HepG2 (cell line): ENCODE results near the gene B9D2. TPM values are rescaled to one million over a fixed set of nuclear protein-coding genes. Genes with fewer than 3 reads are reported as not detected.
A peak's percentile ranks its signal among the peaks of the same experiment; 100 is the strongest.

Source experiments
- ETV6 ChIP-seq: sonication (generic); formaldehyde crosslinking; conservative IDR thresholded peaks from 2 replicates; pipeline ENCODE4 v1.4.0; 2020; ENCODE audit warnings: missing genetic modification reagents
- GABPA ChIP-seq, 2 experiments: IDR thresholded peaks; 2 replicates each; pipeline ENCODE4 v1.6.1; 2011 to 2016; ENCODE audit warnings: low read depth in 2 of 2, low read length in 1 of 2, missing biosample characterization in 1 of 2, missing genetic modification characterization in 1 of 2
- HOXA3 ChIP-seq: sonication (generic); formaldehyde crosslinking; IDR thresholded peaks from 2 replicates; pipeline ENCODE4 v1.5.0; 2020; ENCODE audit warnings: missing genetic modification reagents
- HOXA5 ChIP-seq: sonication (generic); formaldehyde crosslinking; IDR thresholded peaks from 2 replicates; pipeline ENCODE4 v1.4.0; 2020; ENCODE audit warnings: missing genetic modification reagents
- HOXA9 ChIP-seq: sonication (generic); formaldehyde crosslinking; IDR thresholded peaks from 2 replicates; pipeline ENCODE4 v1.8.1; 2022; ENCODE audit warnings: missing genetic modification reagents, mild to moderate bottlenecking, moderate library complexity, borderline replicate concordance
- RAD51 ChIP-seq: fragments of 450-650 bp; IDR thresholded peaks from 2 replicates; pipeline ENCODE4 v1.6.1; 2016; ENCODE audit warnings: borderline replicate concordance
- RNF2 ChIP-seq: fragments of 450-650 bp; conservative IDR thresholded peaks from 2 replicates; pipeline ENCODE4 v1.6.1; 2016; ENCODE audit warnings: low read depth
- RORA ChIP-seq: sonication (generic); formaldehyde crosslinking; IDR thresholded peaks from 2 replicates; pipeline ENCODE4 v1.5.0; 2020; ENCODE audit warnings: mild to moderate bottlenecking, missing genetic modification reagents, moderate library complexity
- RXRB ChIP-seq: IDR thresholded peaks from 2 replicates; pipeline ENCODE4 v1.6.1; 2016; ENCODE audit warnings: borderline replicate concordance, missing genetic modification reagents, missing compliant biosample characterization
- SALL1 ChIP-seq: sonication (generic); formaldehyde crosslinking; IDR thresholded peaks from 2 replicates; pipeline ENCODE4 v1.8.0; 2022; ENCODE audit warnings: mild to moderate bottlenecking, missing genetic modification reagents
- SNAPC5 ChIP-seq: sonication (generic); formaldehyde crosslinking; IDR thresholded peaks from 2 replicates; pipeline ENCODE4 v1.8.1; 2023; ENCODE audit warnings: mild to moderate bottlenecking, missing genetic modification reagents, borderline replicate concordance
- TAF15 ChIP-seq: fragments of 200-400 bp; formaldehyde crosslinking; IDR thresholded peaks from one replicate; pipeline ENCODE4 v1.6.1; 2018; ENCODE audit warnings: mild to moderate bottlenecking, low read depth, low read length; ENCODE audit not compliant: poor library complexity, severe bottlenecking
- ZNF34 ChIP-seq: sonication (generic); formaldehyde crosslinking; IDR thresholded peaks from 2 replicates; pipeline ENCODE4 v1.4.0; 2020; ENCODE audit warnings: mild to moderate bottlenecking, missing genetic modification reagents, borderline replicate concordance
- ZNF44 ChIP-seq: sonication (generic); formaldehyde crosslinking; IDR thresholded peaks from 2 replicates; pipeline ENCODE4 v1.5.1; 2020; ENCODE audit warnings: mild to moderate bottlenecking, missing genetic modification reagents
- ZSCAN21 ChIP-seq: sonication (generic); formaldehyde crosslinking; IDR thresholded peaks from 2 replicates; pipeline ENCODE4 v1.8.0; 2022; ENCODE audit warnings: mild to moderate bottlenecking, missing genetic modification reagents, moderate library complexity, borderline replicate concordance
- polyA plus RNA-seq, 8 experiments: library from polyadenylated mRNA; depleted of rRNA in 3 of 8; stranded (reverse) in 7 of 8; unstranded in 1 of 8; fragments of >200 nt; fragmentation: Illumina TruSeq in 4 of 8; extraction: Trizol in 4 of 8; gene quantifications; 2 replicates each; pipeline versions ENCODE4 v1.2.1 to v1.2.3, GENCODE V29; 2011 to 2016; ENCODE audit warnings: low read depth in 4 of 8, missing spikeins in 1 of 8, mixed read lengths in 1 of 8; ENCODE audit not compliant: insufficient read depth in 1 of 8
- total RNA-seq, 5 experiments: library from RNA; depleted of rRNA; stranded (reverse); fragments of >200 nt; fragmentation: Illumina TruSeq; extraction: Trizol; gene quantifications; 2 replicates each; pipeline ENCODE4 v1.2.3, GENCODE V29; 2016; ENCODE audit warnings: low read depth in 1 of 5
- TF ChIP-seq, protein P1 (sequence below): sonication (generic); formaldehyde crosslinking; IDR thresholded peaks from one replicate; pipeline ENCODE4 v1.5.1; 2020; ENCODE audit warnings: mild to moderate bottlenecking, missing genetic modification reagents; ENCODE audit errors: not compliant biosample characterization
- TF ChIP-seq, protein P2 (sequence below): sonication (generic); formaldehyde crosslinking; IDR thresholded peaks from 2 replicates; pipeline ENCODE4 v1.8.0; 2022; ENCODE audit warnings: missing genetic modification reagents, low read depth, mild to moderate bottlenecking, borderline replicate concordance
- TF ChIP-seq, protein P3 (sequence below): IDR thresholded peaks from 2 replicates; pipeline ENCODE4 v1.6.1; 2016; ENCODE audit warnings: low read depth

Gene B9D2
- total and polyA plus RNA-seq, 2 of the 13 experiments (the other 11 are each of a cell fraction or from before 2014, with no cell fraction given), result 3.1 to 4.4 TPM

DNA sequence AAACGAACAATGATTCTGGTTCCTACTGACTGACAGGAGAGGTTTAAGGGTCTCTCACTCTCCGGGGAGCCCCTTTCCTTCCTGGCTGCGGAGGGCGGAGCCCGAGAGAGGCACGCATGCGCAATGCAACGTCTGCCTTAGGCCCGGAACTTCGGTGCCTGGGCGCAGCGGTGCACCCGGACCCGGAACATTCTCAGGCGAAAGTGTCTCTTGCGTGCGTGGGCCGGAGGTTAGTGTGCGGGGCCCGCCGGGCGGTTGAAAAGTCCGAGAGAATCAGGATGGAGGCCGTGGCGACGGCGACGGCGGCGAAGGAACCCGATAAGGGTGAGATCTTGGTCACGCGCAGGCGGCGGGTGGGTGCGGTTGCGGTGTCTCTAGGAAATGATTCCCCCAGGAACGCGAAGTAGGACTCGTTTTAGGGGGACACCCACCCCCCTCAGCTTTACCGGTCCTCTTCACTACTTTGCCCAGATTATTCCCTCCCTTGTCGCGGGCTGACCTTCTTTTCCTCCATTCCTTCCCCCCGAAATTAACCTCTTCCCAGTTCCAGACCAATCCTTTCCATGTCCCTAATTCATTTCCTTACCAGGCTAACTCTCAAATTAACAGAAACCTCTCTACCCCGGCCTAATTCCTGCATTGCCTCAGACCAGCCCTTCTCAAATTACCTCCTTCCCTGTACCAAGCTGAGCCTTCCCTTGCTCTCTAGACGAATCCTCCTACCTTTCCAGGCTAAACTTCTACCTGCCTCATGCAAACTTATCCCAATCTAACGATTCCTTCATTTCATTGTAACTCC, 53.7 kb downstream of the B9D2 start, which contains the start of gene CCDC97 (continued):
- TF ChIP-seq, protein P1, sequence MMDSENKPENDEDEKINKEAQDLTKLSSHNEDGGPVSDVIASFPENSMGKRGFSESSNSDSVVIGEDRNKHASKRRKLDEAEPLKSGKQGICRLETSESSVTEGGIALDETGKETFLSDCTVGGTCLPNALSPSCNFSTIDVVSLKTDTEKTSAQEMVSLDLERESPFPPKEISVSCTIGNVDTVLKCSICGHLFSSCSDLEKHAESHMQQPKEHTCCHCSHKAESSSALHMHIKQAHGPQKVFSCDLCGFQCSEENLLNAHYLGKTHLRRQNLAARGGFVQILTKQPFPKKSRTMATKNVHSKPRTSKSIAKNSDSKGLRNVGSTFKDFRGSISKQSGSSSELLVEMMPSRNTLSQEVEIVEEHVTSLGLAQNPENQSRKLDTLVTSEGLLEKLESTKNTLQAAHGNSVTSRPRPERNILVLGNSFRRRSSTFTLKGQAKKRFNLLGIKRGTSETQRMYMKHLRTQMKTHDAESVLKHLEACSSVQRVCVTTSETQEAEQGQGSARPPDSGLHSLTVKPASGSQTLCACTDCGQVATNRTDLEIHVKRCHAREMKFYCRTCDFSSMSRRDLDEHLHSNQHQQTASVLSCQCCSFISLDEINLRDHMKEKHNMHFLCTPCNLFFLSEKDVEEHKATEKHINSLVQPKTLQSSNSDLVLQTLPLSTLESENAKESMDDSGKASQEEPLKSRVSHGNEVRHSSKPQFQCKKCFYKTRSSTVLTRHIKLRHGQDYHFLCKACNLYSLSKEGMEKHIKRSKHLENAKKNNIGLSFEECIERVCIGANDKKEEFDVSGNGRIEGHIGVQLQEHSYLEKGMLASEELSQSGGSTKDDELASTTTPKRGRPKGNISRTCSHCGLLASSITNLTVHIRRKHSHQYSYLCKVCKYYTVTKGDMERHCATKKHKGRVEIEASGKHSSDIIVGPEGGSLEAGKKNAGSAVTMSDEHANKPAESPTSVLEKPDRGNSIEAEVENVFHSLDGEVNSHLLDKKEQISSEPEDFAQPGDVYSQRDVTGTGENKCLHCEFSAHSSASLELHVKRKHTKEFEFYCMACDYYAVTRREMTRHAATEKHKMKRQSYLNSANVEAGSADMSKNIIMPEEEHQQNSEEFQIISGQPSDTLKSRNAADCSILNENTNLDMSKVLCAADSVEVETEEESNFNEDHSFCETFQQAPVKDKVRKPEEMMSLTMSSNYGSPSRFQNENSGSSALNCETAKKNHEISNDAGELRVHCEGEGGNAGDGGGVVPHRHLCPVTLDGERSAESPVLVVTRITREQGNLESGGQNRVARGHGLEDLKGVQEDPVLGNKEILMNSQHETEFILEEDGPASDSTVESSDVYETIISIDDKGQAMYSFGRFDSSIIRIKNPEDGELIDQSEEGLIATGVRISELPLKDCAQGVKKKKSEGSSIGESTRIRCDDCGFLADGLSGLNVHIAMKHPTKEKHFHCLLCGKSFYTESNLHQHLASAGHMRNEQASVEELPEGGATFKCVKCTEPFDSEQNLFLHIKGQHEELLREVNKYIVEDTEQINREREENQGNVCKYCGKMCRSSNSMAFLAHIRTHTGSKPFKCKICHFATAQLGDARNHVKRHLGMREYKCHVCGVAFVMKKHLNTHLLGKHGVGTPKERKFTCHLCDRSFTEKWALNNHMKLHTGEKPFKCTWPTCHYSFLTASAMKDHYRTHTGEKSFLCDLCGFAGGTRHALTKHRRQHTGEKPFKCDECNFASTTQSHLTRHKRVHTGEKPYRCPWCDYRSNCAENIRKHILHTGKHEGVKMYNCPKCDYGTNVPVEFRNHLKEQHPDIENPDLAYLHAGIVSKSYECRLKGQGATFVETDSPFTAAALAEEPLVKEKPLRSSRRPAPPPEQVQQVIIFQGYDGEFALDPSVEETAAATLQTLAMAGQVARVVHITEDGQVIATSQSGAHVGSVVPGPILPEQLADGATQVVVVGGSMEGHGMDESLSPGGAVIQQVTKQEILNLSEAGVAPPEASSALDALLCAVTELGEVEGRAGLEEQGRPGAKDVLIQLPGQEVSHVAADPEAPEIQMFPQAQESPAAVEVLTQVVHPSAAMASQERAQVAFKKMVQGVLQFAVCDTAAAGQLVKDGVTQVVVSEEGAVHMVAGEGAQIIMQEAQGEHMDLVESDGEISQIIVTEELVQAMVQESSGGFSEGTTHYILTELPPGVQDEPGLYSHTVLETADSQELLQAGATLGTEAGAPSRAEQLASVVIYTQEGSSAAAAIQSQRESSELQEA (CRISPR knock-in tag), result no peak
- no peak for TF ChIP-seq SNAPC5
- peak; percentile 78 for TF ChIP-seq SALL1 (CRISPR knock-in tag)
- peak; percentile 65 for TF ChIP-seq GABPA (IDR thresholded peaks at IDR 0.05; ENCODE audit: low read depth, low read length)
- TF ChIP-seq GABPA (CRISPR knock-in tag; IDR thresholded peaks at IDR 0.05; ENCODE audit: low read depth), result peak; percentile 90
- no peak for TF ChIP-seq RORA
- TF ChIP-seq RAD51, result no peak
- TF ChIP-seq, protein P2, sequence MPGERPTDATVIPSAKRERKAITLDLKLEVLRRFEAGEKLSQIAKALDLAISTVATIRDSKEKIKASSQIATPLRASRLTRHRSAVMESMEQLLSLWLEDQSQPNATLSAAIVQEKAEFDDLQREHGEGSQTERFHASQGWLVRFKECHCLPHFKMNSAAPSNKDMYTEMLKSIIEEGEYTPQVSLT (CRISPR knock-in tag), result no peak
- TF ChIP-seq ETV6 (CRISPR knock-in tag), result peak; percentile 39; the same call in 1 of the 2 replicates
- TF ChIP-seq ZNF44, result 0 out of 2 replicates have a peak, but pooled peaks have one; percentile 30
- peak; percentile 82 for TF ChIP-seq HOXA3
- peak; percentile 36; the same call in 1 of the 2 replicates for TF ChIP-seq ZNF34 (CRISPR knock-in tag)
- TF ChIP-seq TAF15, result no peak
- TF ChIP-seq ZSCAN21, result peak; percentile 70
- TF ChIP-seq, protein P3, sequence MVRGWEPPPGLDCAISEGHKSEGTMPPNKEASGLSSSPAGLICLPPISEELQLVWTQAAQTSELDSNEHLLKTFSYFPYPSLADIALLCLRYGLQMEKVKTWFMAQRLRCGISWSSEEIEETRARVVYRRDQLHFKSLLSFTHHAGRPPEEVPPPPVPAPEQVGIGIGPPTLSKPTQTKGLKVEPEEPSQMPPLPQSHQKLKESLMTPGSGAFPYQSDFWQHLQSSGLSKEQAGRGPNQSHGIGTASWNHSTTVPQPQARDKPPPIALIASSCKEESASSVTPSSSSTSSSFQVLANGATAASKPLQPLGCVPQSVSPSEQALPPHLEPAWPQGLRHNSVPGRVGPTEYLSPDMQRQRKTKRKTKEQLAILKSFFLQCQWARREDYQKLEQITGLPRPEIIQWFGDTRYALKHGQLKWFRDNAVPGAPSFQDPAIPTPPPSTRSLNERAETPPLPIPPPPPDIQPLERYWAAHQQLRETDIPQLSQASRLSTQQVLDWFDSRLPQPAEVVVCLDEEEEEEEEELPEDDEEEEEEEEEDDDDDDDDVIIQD (CRISPR knock-in tag), result peak; percentile 21; the same call in 1 of the 2 replicates
- TF ChIP-seq RNF2, result 0 out of 2 replicates have a peak, but pooled peaks have one; percentile 44
- TF ChIP-seq HOXA9, result no peak
- peak; percentile 70; the same call in 1 of the 2 replicates for TF ChIP-seq RXRB (CRISPR knock-in tag)
- peak; percentile 84 for TF ChIP-seq HOXA5 (CRISPR knock-in tag)
